ENCODE results near the gene CFD.

DNA sequence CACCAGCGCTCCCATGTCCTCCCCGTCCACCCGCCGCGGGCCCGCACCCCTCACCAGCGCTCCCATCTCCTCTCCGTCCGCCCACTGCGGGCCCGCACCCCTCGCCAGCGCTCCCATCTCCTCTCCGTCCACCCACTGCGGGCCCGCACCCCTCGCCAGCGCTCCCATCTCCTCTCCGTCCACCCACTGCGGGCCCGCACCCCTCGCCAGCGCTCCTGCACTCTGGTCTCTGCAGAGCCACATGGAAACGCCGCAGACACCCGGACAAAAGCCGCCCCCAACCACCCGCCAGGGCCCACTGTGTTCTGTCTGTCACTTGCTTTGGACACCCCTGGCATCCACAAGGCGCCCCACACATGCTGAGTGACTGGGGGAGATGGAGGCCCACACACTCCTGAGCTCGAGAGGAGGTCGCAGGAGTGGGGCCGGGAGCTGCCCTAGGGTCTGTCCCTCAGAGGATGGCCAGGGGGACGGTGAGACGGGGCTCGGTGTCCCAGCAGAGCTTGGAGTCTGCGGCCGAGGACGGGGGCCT, 7.4 kb downstream of the CFD start:
- TF ChIP-seq, protein P1, sequence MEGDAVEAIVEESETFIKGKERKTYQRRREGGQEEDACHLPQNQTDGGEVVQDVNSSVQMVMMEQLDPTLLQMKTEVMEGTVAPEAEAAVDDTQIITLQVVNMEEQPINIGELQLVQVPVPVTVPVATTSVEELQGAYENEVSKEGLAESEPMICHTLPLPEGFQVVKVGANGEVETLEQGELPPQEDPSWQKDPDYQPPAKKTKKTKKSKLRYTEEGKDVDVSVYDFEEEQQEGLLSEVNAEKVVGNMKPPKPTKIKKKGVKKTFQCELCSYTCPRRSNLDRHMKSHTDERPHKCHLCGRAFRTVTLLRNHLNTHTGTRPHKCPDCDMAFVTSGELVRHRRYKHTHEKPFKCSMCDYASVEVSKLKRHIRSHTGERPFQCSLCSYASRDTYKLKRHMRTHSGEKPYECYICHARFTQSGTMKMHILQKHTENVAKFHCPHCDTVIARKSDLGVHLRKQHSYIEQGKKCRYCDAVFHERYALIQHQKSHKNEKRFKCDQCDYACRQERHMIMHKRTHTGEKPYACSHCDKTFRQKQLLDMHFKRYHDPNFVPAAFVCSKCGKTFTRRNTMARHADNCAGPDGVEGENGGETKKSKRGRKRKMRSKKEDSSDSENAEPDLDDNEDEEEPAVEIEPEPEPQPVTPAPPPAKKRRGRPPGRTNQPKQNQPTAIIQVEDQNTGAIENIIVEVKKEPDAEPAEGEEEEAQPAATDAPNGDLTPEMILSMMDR (conservative IDR thresholded peaks at IDR 0.05; ENCODE audit: low read depth in 2 of 2), result no peak
- no peak for TF ChIP-seq EZH2 (IDR thresholded peaks at IDR 0.05; ENCODE audit: low read depth, unreplicated experiment)
- TF ChIP-seq, protein P2, sequence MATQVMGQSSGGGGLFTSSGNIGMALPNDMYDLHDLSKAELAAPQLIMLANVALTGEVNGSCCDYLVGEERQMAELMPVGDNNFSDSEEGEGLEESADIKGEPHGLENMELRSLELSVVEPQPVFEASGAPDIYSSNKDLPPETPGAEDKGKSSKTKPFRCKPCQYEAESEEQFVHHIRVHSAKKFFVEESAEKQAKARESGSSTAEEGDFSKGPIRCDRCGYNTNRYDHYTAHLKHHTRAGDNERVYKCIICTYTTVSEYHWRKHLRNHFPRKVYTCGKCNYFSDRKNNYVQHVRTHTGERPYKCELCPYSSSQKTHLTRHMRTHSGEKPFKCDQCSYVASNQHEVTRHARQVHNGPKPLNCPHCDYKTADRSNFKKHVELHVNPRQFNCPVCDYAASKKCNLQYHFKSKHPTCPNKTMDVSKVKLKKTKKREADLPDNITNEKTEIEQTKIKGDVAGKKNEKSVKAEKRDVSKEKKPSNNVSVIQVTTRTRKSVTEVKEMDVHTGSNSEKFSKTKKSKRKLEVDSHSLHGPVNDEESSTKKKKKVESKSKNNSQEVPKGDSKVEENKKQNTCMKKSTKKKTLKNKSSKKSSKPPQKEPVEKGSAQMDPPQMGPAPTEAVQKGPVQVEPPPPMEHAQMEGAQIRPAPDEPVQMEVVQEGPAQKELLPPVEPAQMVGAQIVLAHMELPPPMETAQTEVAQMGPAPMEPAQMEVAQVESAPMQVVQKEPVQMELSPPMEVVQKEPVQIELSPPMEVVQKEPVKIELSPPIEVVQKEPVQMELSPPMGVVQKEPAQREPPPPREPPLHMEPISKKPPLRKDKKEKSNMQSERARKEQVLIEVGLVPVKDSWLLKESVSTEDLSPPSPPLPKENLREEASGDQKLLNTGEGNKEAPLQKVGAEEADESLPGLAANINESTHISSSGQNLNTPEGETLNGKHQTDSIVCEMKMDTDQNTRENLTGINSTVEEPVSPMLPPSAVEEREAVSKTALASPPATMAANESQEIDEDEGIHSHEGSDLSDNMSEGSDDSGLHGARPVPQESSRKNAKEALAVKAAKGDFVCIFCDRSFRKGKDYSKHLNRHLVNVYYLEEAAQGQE (IDR thresholded peaks at IDR 0.05; ENCODE audit: unreplicated experiment), result no peak
- no peak for TF ChIP-seq NANOG (IDR thresholded peaks at IDR 0.05; ENCODE audit: borderline replicate concordance)
- TF ChIP-seq CREB1 (CRISPR knock-in tag; IDR thresholded peaks at IDR 0.05; ENCODE audit: low read depth), result no peak

Data from GM23338 (cell line).